Lung microvascular endothelial cell (primary cell): ENCODE measurements around the gene CTBP1. TPM values are rescaled to one million over a fixed set of nuclear protein-coding genes. Genes with fewer than 3 reads are reported as not detected.
"Not testable (repeated sequence)": the region's sequence is repeated elsewhere in the genome, so short reads cannot be mapped to it uniquely, and the experiment has no call there.

Experiments used
- DNase-seq, 2 donors: peaks; one replicate each; pipeline versions ENCODE4 v3.0.0 to v3.0.0-alpha.2; 2010; ENCODE audit warnings: low read depth in 2 of 2
- total RNA-seq: library from RNA; depleted of rRNA; stranded (reverse); fragments of >200 nt; gene quantifications from 2 replicates; pipeline ENCODE4 v1.2.1, GENCODE V29; 2014

Gene CTBP1
- total RNA-seq = 166 and 239 TPM in 2 replicates

GRCh38 chr4:1248245-1249147, at the start of gene CTBP1:
Gene CTBP1 (minus strand): TSS chr4:1249130. CDS start chr4:1241331, 7,799 bp downstream.
- DNase-seq = peak; percentile 90 to 94

- DNase-seq = no peak
Observed at GRCh38 chr4:1298461-1298860, 49.5 kb upstream of the CTBP1 start.

GRCh38 chr4:1297456-1298325, 48.8 kb upstream of the CTBP1 start:
- DNase-seq = no peak

- DNase-seq = no peak
Observed at GRCh38 chr4:1297023-1297395, 48.1 kb upstream of the CTBP1 start.

GRCh38 chr4:1296324-1297022, 47.5 kb upstream of the CTBP1 start:
- DNase-seq = no peak

GRCh38 chr4:1295405-1296055, 46.6 kb upstream of the CTBP1 start:
- DNase-seq = no peak

- DNase-seq = no peak
Observed at GRCh38 chr4:1294891-1295290, 46.0 kb upstream of the CTBP1 start.

GRCh38 chr4:1294424-1294823, 45.5 kb upstream of the CTBP1 start:
- no peak for DNase-seq

- DNase-seq = no peak
Observed at GRCh38 chr4:1293991-1294390, 45.1 kb upstream of the CTBP1 start.

- DNase-seq = no peak
Observed at GRCh38 chr4:1293531-1293941, 44.6 kb upstream of the CTBP1 start.

GRCh38 chr4:1292703-1293011, 43.7 kb upstream of the CTBP1 start:
- DNase-seq = not testable (repeated sequence)

- no peak for DNase-seq
Observed at GRCh38 chr4:1291996-1292702, 43.2 kb upstream of the CTBP1 start.

- no peak for DNase-seq
Observed at GRCh38 chr4:1291091-1291490, 42.2 kb upstream of the CTBP1 start.

- DNase-seq = peak; percentile 17 to 31
Observed at GRCh38 chr4:1290165-1290977, 41.4 kb upstream of the CTBP1 start.

GRCh38 chr4:1289207-1290164, 40.6 kb upstream of the CTBP1 start, which contains the start of gene MAEA:
Gene MAEA (plus strand): TSS chr4:1289891. CDS start chr4:1289914, 23 bp downstream.
- peak; percentile 97 to 98 for DNase-seq

GRCh38 chr4:1288786-1289185, 39.9 kb upstream of the CTBP1 start:
- DNase-seq = no peak

GRCh38 chr4:1285790-1286553, 37.0 kb upstream of the CTBP1 start:
- peak; percentile 20 to 28 for DNase-seq
